NB4 (cell line): ENCODE data around the gene RFX3.

Source experiments
- DNase-seq: peaks from one replicate; pipeline ENCODE4 v3.0.0; 2010; ENCODE audit warnings: low read depth
- H3K4me3 ChIP-seq: one replicate; pipeline ENCODE4 v1.5.1; 2011; ENCODE audit warnings: mild to moderate bottlenecking, low read depth, low read length, moderate library complexity
- MAX ChIP-seq: IDR thresholded peaks from 2 replicates; pipeline ENCODE4 v1.6.1; 2011; ENCODE audit warnings: low read depth, low read length
- MYC ChIP-seq: IDR thresholded peaks from 2 replicates; pipeline ENCODE4 v1.6.1; 2011; ENCODE audit warnings: low read depth, low read length
- POLR2A ChIP-seq: IDR thresholded peaks from 2 replicates; pipeline ENCODE4 v1.6.1; 2011; ENCODE audit warnings: mild to moderate bottlenecking; ENCODE audit not compliant: insufficient read length; ENCODE audit errors: extremely low read depth
- TF ChIP-seq, protein P1 (sequence below): IDR thresholded peaks from one replicate; pipeline ENCODE4 v1.5.1; 2012; ENCODE audit warnings: low read depth, low read length

Gene RFX3

GRCh38 chr9:3256571-3257330 is 269.1 kb downstream of the RFX3 start:
- DNase-seq = no peak
- TF ChIP-seq MAX = no peak
- TF ChIP-seq, protein P1, sequence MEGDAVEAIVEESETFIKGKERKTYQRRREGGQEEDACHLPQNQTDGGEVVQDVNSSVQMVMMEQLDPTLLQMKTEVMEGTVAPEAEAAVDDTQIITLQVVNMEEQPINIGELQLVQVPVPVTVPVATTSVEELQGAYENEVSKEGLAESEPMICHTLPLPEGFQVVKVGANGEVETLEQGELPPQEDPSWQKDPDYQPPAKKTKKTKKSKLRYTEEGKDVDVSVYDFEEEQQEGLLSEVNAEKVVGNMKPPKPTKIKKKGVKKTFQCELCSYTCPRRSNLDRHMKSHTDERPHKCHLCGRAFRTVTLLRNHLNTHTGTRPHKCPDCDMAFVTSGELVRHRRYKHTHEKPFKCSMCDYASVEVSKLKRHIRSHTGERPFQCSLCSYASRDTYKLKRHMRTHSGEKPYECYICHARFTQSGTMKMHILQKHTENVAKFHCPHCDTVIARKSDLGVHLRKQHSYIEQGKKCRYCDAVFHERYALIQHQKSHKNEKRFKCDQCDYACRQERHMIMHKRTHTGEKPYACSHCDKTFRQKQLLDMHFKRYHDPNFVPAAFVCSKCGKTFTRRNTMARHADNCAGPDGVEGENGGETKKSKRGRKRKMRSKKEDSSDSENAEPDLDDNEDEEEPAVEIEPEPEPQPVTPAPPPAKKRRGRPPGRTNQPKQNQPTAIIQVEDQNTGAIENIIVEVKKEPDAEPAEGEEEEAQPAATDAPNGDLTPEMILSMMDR = no peak
- no peak for TF ChIP-seq POLR2A
- no peak for TF ChIP-seq MYC

DNA sequence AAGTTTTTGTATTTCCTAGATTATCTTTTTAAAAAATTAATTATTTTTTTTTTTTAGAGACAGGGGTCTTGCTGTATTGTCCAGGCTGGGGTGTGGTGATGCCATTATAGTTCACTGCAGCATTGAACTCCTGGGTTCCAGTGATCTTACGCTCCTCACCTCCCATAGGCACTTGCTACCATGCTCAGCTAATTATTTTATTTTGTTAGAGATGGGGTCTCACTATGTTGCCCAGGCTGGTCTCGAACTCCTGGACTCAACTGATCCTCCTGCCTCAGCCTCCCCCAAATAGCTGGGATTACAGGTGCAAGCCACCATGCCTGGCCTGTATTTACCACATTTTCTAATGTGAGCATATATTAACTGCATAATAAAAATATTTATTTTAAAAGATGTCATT is 274.5 kb downstream of the RFX3 start:
- H3K4me3 ChIP-seq = no peak overlapping the region
- DNase-seq = no peak
- no peak for TF ChIP-seq POLR2A
- TF ChIP-seq, protein P1 = no peak
- no peak for TF ChIP-seq MAX
- no peak for TF ChIP-seq MYC

More at GRCh38 chr9:3256571-3257330, 269.1 kb downstream of the RFX3 start:
- no peak overlapping the region for H3K4me3 ChIP-seq

- DNase-seq = no peak
- H3K4me3 ChIP-seq = no peak overlapping the region
- TF ChIP-seq, protein P1 = no peak
- no peak for TF ChIP-seq POLR2A
- TF ChIP-seq MAX = no peak
These were observed 275.1 kb downstream of the RFX3 start for GRCh38 chr9:3250741-3251140.

DNA sequence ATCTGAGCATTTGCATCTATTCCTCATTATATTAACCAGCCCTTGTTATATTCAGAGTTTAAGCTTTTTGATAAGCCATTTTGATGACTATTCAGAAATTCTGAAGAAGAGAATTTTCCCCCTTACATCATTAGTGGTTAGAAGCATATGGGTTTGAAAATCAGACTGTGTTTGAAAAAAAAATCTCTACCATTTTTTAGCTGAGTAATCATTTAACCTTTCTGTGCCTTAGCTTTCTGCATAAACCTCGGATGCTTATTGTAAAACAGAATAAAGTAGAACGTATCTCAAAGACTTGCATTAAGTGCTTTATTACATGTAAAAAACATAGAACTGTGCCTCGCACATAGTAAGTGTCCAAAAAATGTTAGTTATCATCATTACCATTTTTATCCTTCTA is 278.6 kb downstream of the RFX3 start:
- no peak overlapping the region for H3K4me3 ChIP-seq
- no peak for DNase-seq
- TF ChIP-seq, protein P1 = no peak
- TF ChIP-seq MYC = no peak
- no peak for TF ChIP-seq POLR2A
- TF ChIP-seq MAX = no peak

DNA sequence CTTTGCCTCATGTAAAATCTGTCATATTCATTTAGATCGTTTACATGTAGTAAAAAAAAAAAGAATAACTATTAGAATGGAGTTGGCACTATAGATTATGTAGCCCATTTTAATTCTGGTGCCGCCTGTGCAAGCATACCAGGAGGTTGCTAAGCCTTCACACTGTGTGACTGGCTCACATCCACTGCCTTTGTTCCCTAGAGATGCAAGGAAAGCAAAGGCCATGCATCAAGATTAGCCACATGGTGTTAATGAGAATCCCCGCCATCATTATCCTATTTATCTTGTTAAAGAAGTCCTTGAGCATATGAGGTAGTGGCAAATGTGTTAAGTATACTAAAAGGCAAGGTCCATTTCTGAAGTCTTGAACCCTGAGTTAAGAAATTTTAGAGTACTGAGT is 279.6 kb downstream of the RFX3 start:
- H3K4me3 ChIP-seq = no peak overlapping the region
- no peak for DNase-seq
- TF ChIP-seq MAX (no peak), POLR2A (no peak)

GRCh38 chr9:3244963-3245653 is 280.7 kb downstream of the RFX3 start:
- H3K4me3 ChIP-seq = no peak overlapping the region
- peak; percentile 88 for DNase-seq
- peak; percentile 66 for TF ChIP-seq MAX
- peak; percentile 51 for TF ChIP-seq MYC
- TF ChIP-seq, protein P1 = no peak
